Measurements from ENCODE around the gene PPP2R5C.

PPP2R5C gene

GRCh38 chr14:101957406-101958234, 196.1 kb downstream of the PPP2R5C start:
- peaks cover 2% of the 10 kb centered on the region; the same call in 1 of the 2 replicates for H3K4me1 ChIP-seq (ENCODE audit: insufficient read depth, low read length)
- H3K4me3 ChIP-seq (ENCODE audit: low read length): no peak overlapping the region
- whole genome bisulfite sequencing: 89% methylated on average over 13 of the region's 13 CpGs
- H3K9me3 ChIP-seq (ENCODE audit: insufficient read depth, low read depth, low read length): no peaks in the 10 kb centered on the region
- peaks cover 13% of the 10 kb centered on the region for H3K27me3 ChIP-seq (ENCODE audit: insufficient read depth, low read length)
- no peaks in the 10 kb centered on the region for H3K36me3 ChIP-seq (ENCODE audit: insufficient read depth, low read length)
- no peak overlapping the region for H3K9ac ChIP-seq (ENCODE audit: low read depth, low read length)
- H3K27ac ChIP-seq (ENCODE audit: low read depth, low read length): no peak overlapping the region

GRCh38 chr14:101958418-101959180, 197.1 kb downstream of the PPP2R5C start:
- Histone ChIP-seq H3K9ac (ENCODE audit: low read depth, low read length) (no peak overlapping the region), H3K9me3 (ENCODE audit: insufficient read depth, low read depth, low read length) (no peaks in the 10 kb centered on the region), H3K4me1 (ENCODE audit: insufficient read depth, low read length) (peaks cover 2% of the 10 kb centered on the region; the same call in 1 of the 2 replicates), H3K4me3 (ENCODE audit: low read length) (no peak overlapping the region), H3K27ac (ENCODE audit: low read depth, low read length) (no peak overlapping the region), H3K36me3 (ENCODE audit: insufficient read depth, low read length) (no peaks in the 10 kb centered on the region), H3K27me3 (ENCODE audit: insufficient read depth, low read length) (peaks cover 15% of the 10 kb centered on the region)
- 89% methylated on average over 11 of the region's 11 CpGs for WGBS

GRCh38 chr14:101959277-101959676, 197.8 kb downstream of the PPP2R5C start:
- WGBS: 89% methylated on average over 1 of the region's 2 CpGs
- H3K4me3 ChIP-seq (ENCODE audit: low read length): no peak overlapping the region
- no peak overlapping the region for H3K9ac ChIP-seq (ENCODE audit: low read depth, low read length)
- no peak overlapping the region for H3K27ac ChIP-seq (ENCODE audit: low read depth, low read length)
- H3K36me3 ChIP-seq (ENCODE audit: insufficient read depth, low read length): no peaks in the 10 kb centered on the region
- peaks cover 5% of the 10 kb centered on the region; the same call in 1 of the 2 replicates for H3K4me1 ChIP-seq (ENCODE audit: insufficient read depth, low read length)
- no peaks in the 10 kb centered on the region for H3K9me3 ChIP-seq (ENCODE audit: insufficient read depth, low read depth, low read length)
- peaks cover 20% of the 10 kb centered on the region for H3K27me3 ChIP-seq (ENCODE audit: insufficient read depth, low read length)

- Histone ChIP-seq H3K4me3 (ENCODE audit: low read length) (no peak overlapping the region), H3K9ac (ENCODE audit: low read depth, low read length) (no peak overlapping the region)
- 58% methylated on average over 12 of the region's 13 CpGs for WGBS
Measured at GRCh38 chr14:101960225-101960624, 198.7 kb downstream of the PPP2R5C start.

GRCh38 chr14:101961011-101961721, 199.7 kb downstream of the PPP2R5C start:
- no peaks in the 10 kb centered on the region for H3K9me3 ChIP-seq (ENCODE audit: insufficient read depth, low read depth, low read length)
- H3K4me1 ChIP-seq (ENCODE audit: insufficient read depth, low read length): peaks cover 12% of the 10 kb centered on the region
- H3K4me3 ChIP-seq (ENCODE audit: low read length): no peak overlapping the region
- 38% methylated on average over 18 of the region's 19 CpGs for WGBS
- no peak overlapping the region for H3K27ac ChIP-seq (ENCODE audit: low read depth, low read length)
- no peaks in the 10 kb centered on the region for H3K36me3 ChIP-seq (ENCODE audit: insufficient read depth, low read length)
- peaks cover 20% of the 10 kb centered on the region for H3K27me3 ChIP-seq (ENCODE audit: insufficient read depth, low read length)
- no peak overlapping the region for H3K9ac ChIP-seq (ENCODE audit: low read depth, low read length)

More at GRCh38 chr14:101960225-101960624, 198.7 kb downstream of the PPP2R5C start:
- H3K27ac ChIP-seq (ENCODE audit: low read depth, low read length): no peak overlapping the region
- no peaks in the 10 kb centered on the region for H3K9me3 ChIP-seq (ENCODE audit: insufficient read depth, low read depth, low read length)
- peaks cover 20% of the 10 kb centered on the region for H3K27me3 ChIP-seq (ENCODE audit: insufficient read depth, low read length)
- no peaks in the 10 kb centered on the region for H3K36me3 ChIP-seq (ENCODE audit: insufficient read depth, low read length)
- peaks cover 5% of the 10 kb centered on the region; the same call in 1 of the 2 replicates for H3K4me1 ChIP-seq (ENCODE audit: insufficient read depth, low read length)

GRCh38 chr14:101961746-101962502, 200.4 kb downstream of the PPP2R5C start:
- Histone ChIP-seq H3K36me3 (ENCODE audit: insufficient read depth, low read length) (no peaks in the 10 kb centered on the region), H3K9ac (ENCODE audit: low read depth, low read length) (no peak overlapping the region), H3K4me1 (ENCODE audit: insufficient read depth, low read length) (peaks cover 20% of the 10 kb centered on the region), H3K27me3 (ENCODE audit: insufficient read depth, low read length) (peaks cover 20% of the 10 kb centered on the region), H3K4me3 (ENCODE audit: low read length) (no peak overlapping the region), H3K9me3 (ENCODE audit: insufficient read depth, low read depth, low read length) (no peaks in the 10 kb centered on the region), H3K27ac (ENCODE audit: low read depth, low read length) (no peak overlapping the region)
- 88% methylated on average over 9 of the region's 9 CpGs for WGBS

DNA sequence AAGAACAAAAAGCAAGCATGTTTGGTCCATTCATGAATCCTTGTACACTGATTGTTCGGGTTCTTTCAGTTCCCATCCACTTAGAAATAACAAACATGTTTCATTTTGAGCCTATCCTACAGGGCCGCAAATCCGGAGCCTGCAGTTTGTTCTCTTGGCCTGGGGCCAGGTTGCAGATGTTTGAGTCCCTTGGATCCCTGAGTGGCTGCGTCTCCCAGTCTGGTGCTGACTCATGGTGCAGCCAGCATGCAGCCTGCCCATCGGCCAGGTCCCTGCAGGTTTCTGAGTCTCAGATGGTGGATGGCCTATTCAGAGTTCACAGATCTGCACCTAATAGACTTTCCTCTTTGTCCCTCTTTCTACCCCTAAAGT, 201.0 kb downstream of the PPP2R5C start:
- 71% methylated on average over 5 of the region's 5 CpGs for WGBS
- Histone ChIP-seq H3K27me3 (ENCODE audit: insufficient read depth, low read length) (peaks cover 20% of the 10 kb centered on the region), H3K9me3 (ENCODE audit: insufficient read depth, low read depth, low read length) (no peaks in the 10 kb centered on the region), H3K4me3 (ENCODE audit: low read length) (no peak overlapping the region), H3K9ac (ENCODE audit: low read depth, low read length) (no peak overlapping the region), H3K36me3 (ENCODE audit: insufficient read depth, low read length) (no peaks in the 10 kb centered on the region), H3K4me1 (ENCODE audit: insufficient read depth, low read length) (peaks cover 23% of the 10 kb centered on the region), H3K27ac (ENCODE audit: low read depth, low read length) (no peak overlapping the region)

DNA sequence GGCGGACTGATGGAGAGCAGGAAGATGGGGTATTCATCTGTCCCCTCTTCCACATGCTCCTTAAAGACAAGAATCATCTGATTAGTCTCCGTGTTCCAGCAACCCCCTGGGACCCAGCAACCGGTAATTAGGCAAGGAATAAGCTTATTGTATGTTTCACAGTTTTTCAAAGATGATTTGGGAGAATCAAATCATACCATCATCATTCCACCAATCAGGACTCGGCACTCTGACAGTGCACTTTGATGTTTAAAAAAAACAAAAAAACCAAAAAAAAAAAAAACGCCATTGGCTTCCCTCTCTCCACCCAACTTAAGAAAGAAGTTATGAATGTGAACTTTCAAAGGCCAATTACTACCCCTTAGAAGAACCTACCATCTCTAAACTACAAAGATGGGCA, 201.5 kb downstream of the PPP2R5C start:
- H3K9ac ChIP-seq (ENCODE audit: low read depth, low read length): no peak overlapping the region
- H3K9me3 ChIP-seq (ENCODE audit: insufficient read depth, low read depth, low read length): no peaks in the 10 kb centered on the region
- H3K27me3 ChIP-seq (ENCODE audit: insufficient read depth, low read length): peaks cover 20% of the 10 kb centered on the region
- H3K4me3 ChIP-seq (ENCODE audit: low read length): no peak overlapping the region
- H3K4me1 ChIP-seq (ENCODE audit: insufficient read depth, low read length): peaks cover 23% of the 10 kb centered on the region
- 94% methylated on average over 3 of the region's 5 CpGs for WGBS
- no peaks in the 10 kb centered on the region for H3K36me3 ChIP-seq (ENCODE audit: insufficient read depth, low read length)
- no peak overlapping the region for H3K27ac ChIP-seq (ENCODE audit: low read depth, low read length)

DNA sequence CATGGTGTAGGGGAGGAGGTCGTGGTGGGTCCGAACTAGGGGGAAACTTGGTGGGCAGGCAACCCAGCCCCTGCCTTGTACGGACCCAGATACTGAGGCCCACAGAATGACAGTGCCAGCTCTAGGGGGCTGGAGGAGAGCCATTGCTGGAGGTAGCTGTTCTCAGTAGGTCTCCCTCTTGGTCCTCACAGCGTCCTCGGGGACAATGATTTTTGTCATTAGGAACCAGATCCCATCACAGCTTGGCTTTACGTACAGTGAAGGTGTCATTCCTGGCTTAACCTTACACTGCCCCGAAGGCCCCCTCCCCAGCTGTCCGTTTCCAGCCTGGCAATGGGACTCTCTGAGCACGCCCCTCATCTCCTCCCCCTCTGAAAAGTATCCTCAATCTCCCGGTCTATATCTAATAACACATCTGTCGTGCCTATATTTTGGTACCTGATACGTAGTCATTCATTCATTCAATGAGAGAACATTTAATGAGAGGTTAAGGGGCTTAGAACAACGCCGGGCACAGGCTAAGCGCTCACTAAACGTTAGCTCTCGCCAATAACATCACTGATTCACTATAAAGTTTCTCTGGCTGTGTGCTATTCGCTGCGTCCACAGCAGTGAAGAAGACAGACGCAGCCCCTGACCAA, 202.3 kb downstream of the PPP2R5C start:
- Histone ChIP-seq H3K9ac (ENCODE audit: low read depth, low read length) (no peak overlapping the region), H3K27ac (ENCODE audit: low read depth, low read length) (no peak overlapping the region), H3K36me3 (ENCODE audit: insufficient read depth, low read length) (no peaks in the 10 kb centered on the region; the same call in 1 of the 2 replicates), H3K9me3 (ENCODE audit: insufficient read depth, low read depth, low read length) (no peaks in the 10 kb centered on the region), H3K4me1 (ENCODE audit: insufficient read depth, low read length) (peaks cover 23% of the 10 kb centered on the region), H3K4me3 (ENCODE audit: low read length) (peak overlapping the region; percentile 49), H3K27me3 (ENCODE audit: insufficient read depth, low read length) (peaks cover 20% of the 10 kb centered on the region)
- 70% methylated on average over 20 of the region's 20 CpGs for WGBS

Measured in HUES64 (cell line).